T47D (cell line): Measurements from ENCODE around the gene OCRL.
A peak's percentile ranks its signal among the peaks of the same experiment; 100 is the strongest.

Experiments used
- DNase-seq, 2 experiments: peaks; one replicate each; pipeline versions ENCODE4 v3.0.0 to v3.0.0-alpha.2; 2011 to 2012; ENCODE audit warnings: low read depth in 1 of 2, low spot score in 1 of 2
- JUND ChIP-seq: IDR thresholded peaks from 2 replicates; pipeline ENCODE4 v1.6.1; 2012; ENCODE audit warnings: low read depth
- in situ Hi-C: cut with HindIII; loops from 2 replicates; pipeline ENCODE4 v1.10.0; 2016; ENCODE audit warnings: low sequenced_read_pairs, low pct_unique_long_range_greater_than_20kb

Gene OCRL

DNA sequence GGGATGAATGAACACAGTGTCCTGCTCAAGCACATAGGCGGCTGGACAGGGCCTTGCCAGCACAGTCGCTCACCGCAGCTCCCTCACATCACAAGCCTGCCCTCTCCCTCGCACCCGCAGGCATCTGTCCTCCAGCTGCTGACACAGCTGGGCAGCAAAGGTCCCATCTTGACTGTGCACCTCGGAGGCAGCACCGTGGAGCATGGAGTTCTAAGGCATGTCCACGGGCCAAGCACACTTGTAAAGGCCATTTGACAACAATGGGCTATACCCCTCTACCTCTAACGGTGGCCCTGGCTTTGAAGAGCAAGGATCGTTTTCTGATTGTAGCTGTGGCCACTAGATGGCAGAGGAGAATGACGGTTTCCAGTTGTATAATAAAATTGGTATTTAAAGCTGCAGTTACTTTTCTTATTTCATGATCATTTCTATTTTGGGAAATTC lies 60.9 kb downstream of the OCRL start:
- in situ Hi-C loops = no loop called here
- DNase-seq = no peak
- TF ChIP-seq JUND = no peak

- peak in 1 of 2 experiments; percentile 53 for DNase-seq
- in situ Hi-C loops = no loop called here
- no peak for TF ChIP-seq JUND
Observed at GRCh38 chrX:129606918-129607317, 66.9 kb downstream of the OCRL start.

- TF ChIP-seq JUND = no peak
- DNase-seq = no peak
- in situ Hi-C loops = no loop called here
Observed at GRCh38 chrX:129608496-129608895, 68.4 kb downstream of the OCRL start.

- no peak for TF ChIP-seq JUND
- no peak for DNase-seq
- in situ Hi-C loops = no loop called here
Observed at GRCh38 chrX:129609395-129609794, 69.3 kb downstream of the OCRL start.

- peak in 1 of 2 experiments; percentile 16 for DNase-seq
- TF ChIP-seq JUND = no peak
- in situ Hi-C loops = no loop called here
Observed at GRCh38 chrX:129612396-129612795, 72.3 kb downstream of the OCRL start.

DNA sequence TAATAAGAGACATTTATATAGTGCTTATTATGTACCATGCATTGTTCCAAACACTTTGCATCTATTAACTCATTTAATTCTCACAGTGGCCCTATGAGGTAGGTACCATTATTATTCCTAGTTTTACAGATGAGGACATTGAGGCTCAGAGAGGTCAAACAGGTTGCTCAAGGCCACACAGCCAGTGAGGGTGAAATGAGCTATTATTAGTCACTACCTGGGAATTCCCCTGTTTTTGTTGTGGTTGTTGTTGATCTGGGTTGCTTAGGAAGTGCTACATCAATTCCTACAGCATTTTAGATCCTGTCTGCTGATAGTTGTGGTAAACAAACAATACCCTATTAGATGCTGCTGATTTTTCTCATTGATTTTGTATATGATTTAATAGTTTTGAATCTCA lies 73.5 kb downstream of the OCRL start:
- TF ChIP-seq JUND = no peak
- in situ Hi-C loops = no loop called here
- DNase-seq = no peak

DNA sequence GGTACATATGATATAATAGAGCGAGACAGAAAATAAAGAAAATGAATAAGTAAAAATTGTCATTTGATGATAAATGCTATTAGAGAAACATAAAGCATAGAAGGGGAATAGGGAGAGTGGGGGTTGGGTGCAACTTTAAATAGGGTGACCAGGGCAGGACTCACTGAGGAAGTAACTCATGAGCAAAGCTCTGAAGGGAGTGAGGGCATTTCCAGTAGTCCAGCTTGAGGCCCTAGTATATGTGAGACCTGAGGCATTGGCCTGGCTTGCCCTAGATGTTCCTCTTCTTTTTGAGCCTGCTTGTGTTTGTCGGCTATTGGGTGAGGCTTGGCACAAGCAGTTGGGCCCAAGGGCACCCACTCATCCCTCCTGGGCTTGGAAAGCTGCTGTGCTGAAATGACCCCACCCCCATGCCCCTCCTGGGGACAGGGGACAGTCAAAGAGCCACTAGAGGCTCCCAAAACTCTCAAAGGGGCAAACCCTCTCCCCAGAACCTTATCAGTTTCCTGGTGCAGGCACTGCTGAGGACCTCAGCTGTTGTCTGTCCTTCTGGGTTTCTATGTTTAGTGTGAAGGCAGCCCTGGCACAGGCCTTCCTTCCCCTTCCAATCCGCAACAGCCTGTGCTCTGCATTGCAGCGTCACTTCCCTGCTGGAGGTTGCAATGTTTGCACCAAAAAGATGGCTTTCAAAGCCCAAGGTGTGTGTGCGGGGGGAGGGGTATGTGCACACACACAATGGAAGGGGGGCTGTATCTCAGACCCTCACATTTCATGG lies 74.6 kb downstream of the OCRL start:
- no peak for TF ChIP-seq JUND
- in situ Hi-C loops = no loop called here
- DNase-seq = no peak

DNA sequence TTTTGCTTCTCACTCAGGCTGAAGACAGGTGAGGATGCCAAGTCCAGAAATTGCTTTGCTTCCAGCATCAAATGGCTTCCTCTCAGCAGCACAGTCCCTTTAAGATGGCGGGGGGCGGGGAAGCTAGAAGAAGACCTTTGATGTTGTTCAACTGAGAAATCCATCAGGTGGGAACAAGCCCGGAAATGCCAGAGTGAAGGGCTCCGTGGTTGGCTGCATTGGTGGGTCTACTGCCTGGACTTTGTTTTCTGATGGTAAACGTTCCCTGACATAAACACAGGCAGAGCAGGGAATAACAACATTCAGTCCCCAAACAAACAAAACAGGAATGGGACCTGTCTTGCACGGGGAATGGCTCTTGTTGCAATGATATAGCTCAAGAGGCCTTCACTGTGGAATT lies 77.4 kb downstream of the OCRL start:
- no peak for DNase-seq
- in situ Hi-C loops = no loop called here
- TF ChIP-seq JUND = no peak

DNA sequence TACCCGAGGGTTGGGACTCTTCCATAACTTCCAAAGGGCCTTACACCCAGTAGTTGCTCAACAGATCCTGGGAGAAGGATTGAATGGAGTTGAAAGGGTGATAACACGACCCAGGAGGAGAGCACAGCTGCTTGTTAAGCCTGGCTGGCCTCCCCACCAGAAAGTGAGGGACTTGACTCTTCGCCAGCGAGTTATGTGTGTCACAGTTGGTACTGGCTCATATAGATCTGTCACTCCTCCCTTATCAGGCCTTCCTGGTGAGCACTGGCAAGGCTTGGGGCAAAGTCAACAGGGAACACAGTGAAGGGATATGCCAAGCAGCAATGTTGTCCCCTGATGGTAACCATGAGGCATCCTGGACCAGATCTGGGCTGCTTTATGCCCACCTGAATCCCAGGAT lies 78.9 kb downstream of the OCRL start:
- DNase-seq = no peak
- in situ Hi-C loops = no loop called here
- TF ChIP-seq JUND = no peak

DNA sequence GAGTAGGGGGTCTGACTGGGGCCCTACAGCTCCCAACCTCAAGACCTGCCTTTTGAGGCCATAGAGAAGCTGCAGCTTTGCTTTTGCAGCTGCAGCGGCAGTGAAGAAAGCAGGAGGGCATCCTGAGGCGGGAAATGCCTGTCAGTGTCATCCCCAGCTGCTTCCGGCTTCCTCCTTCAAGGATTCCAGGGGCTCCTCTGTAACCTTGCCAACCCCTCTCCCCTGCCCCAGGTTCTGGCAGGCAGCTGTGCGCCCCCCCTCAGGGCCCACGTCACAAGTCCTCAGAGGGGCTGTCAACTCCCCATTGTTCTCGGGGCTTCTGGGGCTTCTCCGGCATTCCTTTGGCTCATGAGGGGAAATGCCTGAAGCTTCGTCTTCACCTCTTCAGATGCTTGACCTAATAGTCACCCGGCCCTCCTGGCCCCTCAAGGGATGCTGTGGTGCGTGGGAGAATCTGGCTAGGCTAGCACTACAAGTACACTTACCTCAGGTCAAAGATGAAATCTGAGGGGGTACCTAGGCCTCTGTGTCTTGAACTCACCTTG lies 82.8 kb downstream of the OCRL start:
- no peak for TF ChIP-seq JUND
- in situ Hi-C loops = no loop called here
- DNase-seq = no peak

- in situ Hi-C loops = no loop called here
- DNase-seq = no peak
- TF ChIP-seq JUND = no peak
Observed at GRCh38 chrX:129626026-129626425, 86.0 kb downstream of the OCRL start.

- no peak for TF ChIP-seq JUND
- DNase-seq = no peak
- in situ Hi-C loops = no loop called here
Observed at GRCh38 chrX:129629837-129630236, 89.8 kb downstream of the OCRL start.

GRCh38 chrX:129631849-129632248 lies 91.8 kb downstream of the OCRL start:
- DNase-seq = no peak
- no peak for TF ChIP-seq JUND
- in situ Hi-C loops = no loop called here

- TF ChIP-seq JUND = no peak
- in situ Hi-C loops = no loop called here
- DNase-seq = no peak
Observed at GRCh38 chrX:129632443-129632842, 92.4 kb downstream of the OCRL start.
